Heart left ventricle (tissue), 16 donors: ENCODE results near the gene FER. TPM values are rescaled to one million over a fixed set of nuclear protein-coding genes. Genes with fewer than 3 reads are reported as not detected.
A peak's percentile ranks its signal among the peaks of the same experiment; 100 is the strongest.
"Not testable (repeated sequence)": the region's sequence is repeated elsewhere in the genome, so short reads cannot be mapped to it uniquely, and the experiment has no call there.

ENCODE experiments used
- ATAC-seq, 4 donors: fragments of 200-7000 bp; cut with Tn5 transposase; one replicate each; pipeline ENCODE4 v1.9.1; 2020 to 2022; ENCODE audit warnings: moderate library complexity in 4 of 4, mild to moderate bottlenecking in 3 of 4, moderate number of reproducible peaks in 1 of 4
- DNase-seq, 5 donors: peaks; one replicate each; pipeline ENCODE4 v3.0.0-alpha.2; 2020
- H3K27ac ChIP-seq, 12 donors: fragments of 200-600 bp; sonication (generic) in 4 of 12; one replicate each; pipeline versions ENCODE4 v1.5.0 to v1.8.0; 2016 to 2022; ENCODE audit warnings: mild to moderate bottlenecking in 2 of 12
- H3K27me3 ChIP-seq, 9 donors: fragments of 200-600 bp; sonication (generic) in 2 of 9; one replicate each; pipeline versions ENCODE4 v1.5.1 to v1.8.0; 2016 to 2022; ENCODE audit warnings: mild to moderate bottlenecking in 3 of 9
- H3K36me3 ChIP-seq, 9 donors: fragments of 200-600 bp; sonication (generic) in 2 of 9; one replicate each; pipeline versions ENCODE4 v1.5.0 to v1.8.0; 2018 to 2022; ENCODE audit warnings: mild to moderate bottlenecking in 2 of 9
- H3K4me1 ChIP-seq, 12 donors: fragments of 200-600 bp; sonication (generic) in 4 of 12; one replicate each; pipeline versions ENCODE4 v1.5.0 to v1.8.0; 2016 to 2022; ENCODE audit warnings: mild to moderate bottlenecking in 3 of 12
- H3K4me3 ChIP-seq, 12 donors: fragments of 200-600 bp; sonication (generic) in 4 of 12; one replicate each; pipeline versions ENCODE4 v1.5.0 to v1.8.0; 2017 to 2022; ENCODE audit warnings: mild to moderate bottlenecking in 9 of 12, moderate library complexity in 4 of 12
- H3K9me3 ChIP-seq, 12 donors: fragments of 200-600 bp; sonication (generic) in 4 of 12; one replicate each; pipeline versions ENCODE4 v1.5.0 to v1.8.0; 2016 to 2022; ENCODE audit warnings: mild to moderate bottlenecking in 1 of 12
- CTCF ChIP-seq, 12 donors: fragments of 200-600 bp; sonication (generic) in 4 of 12; IDR thresholded peaks; one replicate each; pipeline versions ENCODE4 v1.5.0 to v1.8.0; 2018 to 2022; ENCODE audit warnings: antibody characterized with exemption in 12 of 12, mild to moderate bottlenecking in 5 of 12
- POLR2A ChIP-seq, 2 donors: fragments of 450-650 bp; IDR thresholded peaks; one replicate each; pipeline ENCODE4 v1.6.1; 2017; ENCODE audit warnings: antibody characterized with exemption in 2 of 2, mild to moderate bottlenecking in 2 of 2, moderate library complexity in 2 of 2
- WGBS, 4 donors: extraction: QIAGEN DNeasy Blood & Tissue Kit in 2 of 4; methylation state at CpG; one replicate each; pipeline versions ENCODE4 v1.1.5 to v1.1.7; 2013 to 2018; 5-methylcytosine and 5-hydroxymethylcytosine counted together
- intact Hi-C, 10 donors: fragments of 100-400 bp; cut with DNase I; formaldehyde crosslinking; loops; one replicate each; pipeline versions ENCODE4 v1.11.1 to v1.14.2; 2022
- polyA plus RNA-seq, 2 donors: library from polyadenylated mRNA; stranded (reverse); fragments of 200-250 nt; gene quantifications; one replicate each; pipeline ENCODE4 v1.2.3, GENCODE V29; 2013
- total RNA-seq, 9 donors: library from RNA; depleted of rRNA in 2 of 9; stranded (reverse); fragments of >200 nt in 2 of 9; fragmentation: NEBNext Ultra II Directional in 3 of 9; extraction: Animal tissue kit (Norgen Biotek cat#: 25700) in 3 of 9; gene quantifications; one replicate each; pipeline versions ENCODE4 v1.1.0 to v1.2.4, GENCODE V29; 2016 to 2023
- donor health status: ischemic (EF 13 %, LVEDD 7.1; RV severe dilation, severe dysfunction).
- donor health status: healthy with polysubstance abuse.
- donor health status: DM: no; HTN: yes; CAD: no.
- donor health status: DM: no; HTN: no; CAD: no.
- donor health status: ischemic (EF 25% LVEDD 6.9; RV normal size, moderate dysfunction).
- donor health status: ischemic (EF 25% LVEDD 5.7; RV mildly dilated, moderate dysfunction).
- donor health status: healthy.
- donor health status: DM: yes; HTN: yes; CAD: no.
- donor health status: ischemic (EF 35%, LVEDD 5.7; RV mildly dilated, moderate dysfunction).
- donor health status: nonischemic (EF 11% LVEDD 7.7; RV severe dilation, severe dysfunction).
- donor health status: DM: yes; HTN: yes; CAD: no.
- donor health status: PGD.
- donor health status: ischemic (EF 29% LVEDD 5.4; RV normal size, mild dysfunction).
- donor health status: nonischemic (EF 23%, LVEDD 6.1; RV moderate dilation, normal function).

FER gene
- total and polyA plus RNA-seq, 11 donors = 1.4 to 25.7 (median 13.1) TPM

GRCh38 chr5:109016300-109016699, 268.6 kb downstream of the FER start:
- DNase-seq (no peak), ATAC-seq (no peak)
- Histone ChIP-seq H3K27ac (no peak overlapping the region), H3K36me3 (no peaks in the 10 kb centered on the region), H3K9me3 (no peaks in the 10 kb centered on the region), H3K4me3 (no peak overlapping the region), H3K4me1 (peaks cover 0 to 7% (median 0%) of the 10 kb centered on the region in 12 donors), H3K27me3 (no peaks in the 10 kb centered on the region)
- 55 to 70% (median 64%) methylated on average over 1 of the region's 1 CpG for WGBS, 4 donors
- TF ChIP-seq POLR2A (IDR thresholded peaks at IDR 0.05) = no peak
- intact Hi-C loops = no loop called here

- DNase-seq (no peak), ATAC-seq (peak in 3 of 4 donors; percentile 30 to 61 (median 34))
- Histone ChIP-seq H3K36me3 (peaks cover 0 to 4% (median 0%) of the 10 kb centered on the region in 9 donors), H3K4me3 (no peak overlapping the region), H3K9me3 (peaks cover 0 to 5% (median 0%) of the 10 kb centered on the region in 12 donors), H3K4me1 (no peaks in the 10 kb centered on the region), H3K27me3 (no peaks in the 10 kb centered on the region), H3K27ac (no peak overlapping the region)
- intact Hi-C loops = no loop called here
- TF ChIP-seq CTCF (IDR thresholded peaks at IDR 0.05) = no peak
- TF ChIP-seq POLR2A (IDR thresholded peaks at IDR 0.05) = no peak
Observed at GRCh38 chr5:109022056-109022455, 274.4 kb downstream of the FER start.

GRCh38 chr5:109025729-109026128, 278.0 kb downstream of the FER start:
- H3K27ac ChIP-seq, ATAC-seq, H3K9me3 ChIP-seq, H3K27me3 ChIP-seq, H3K4me1 ChIP-seq, H3K36me3 ChIP-seq, H3K4me3 ChIP-seq, DNase-seq, intact Hi-C loops: not testable (repeated sequence)
- WGBS, 4 donors = 16 to 37% (median 22%) methylated on average over 1 of the region's 1 CpG

GRCh38 chr5:109027983-109028607, 280.4 kb downstream of the FER start:
- WGBS, 4 donors = 90 to 98% (median 95%) methylated on average over 1 of the region's 1 CpG
- H3K9me3 ChIP-seq = peaks cover 0 to 5% (median 0%) of the 10 kb centered on the region in 12 donors
- H3K27me3 ChIP-seq = no peaks in the 10 kb centered on the region
- no peak overlapping the region for H3K4me3 ChIP-seq
- H3K36me3 ChIP-seq = peaks cover 0 to 4% (median 0%) of the 10 kb centered on the region in 9 donors
- ATAC-seq (no peak), DNase-seq (no peak)
- H3K27ac ChIP-seq = no peak overlapping the region
- intact Hi-C loops = no loop called here
- peaks cover 0 to 6% (median 0%) of the 10 kb centered on the region in 12 donors for H3K4me1 ChIP-seq
- TF ChIP-seq POLR2A (IDR thresholded peaks at IDR 0.05) (no peak), CTCF (IDR thresholded peaks at IDR 0.05) (no peak)

- no peak for ATAC-seq
- Histone ChIP-seq H3K4me3 (no peak overlapping the region), H3K4me1 (peaks cover 0 to 6% (median 0%) of the 10 kb centered on the region in 12 donors), H3K36me3 (peaks cover 0 to 4% (median 0%) of the 10 kb centered on the region in 9 donors), H3K27me3 (no peaks in the 10 kb centered on the region), H3K27ac (no peak overlapping the region), H3K9me3 (peaks cover 0 to 5% (median 0%) of the 10 kb centered on the region in 12 donors)
- DNase-seq = no peak
- intact Hi-C loops = no loop called here
- 89 to 96% (median 94%) methylated on average over 2 of the region's 2 CpGs for WGBS, 4 donors
- TF ChIP-seq CTCF (IDR thresholded peaks at IDR 0.05) (no peak), POLR2A (IDR thresholded peaks at IDR 0.05) (no peak)
Observed at GRCh38 chr5:109028608-109029299, 281.1 kb downstream of the FER start.
